ENCODE measurements around the gene FCER2. TPM values are rescaled to one million over a fixed set of nuclear protein-coding genes. Genes with fewer than 3 reads are reported as not detected.

The FCER2 gene
- total RNA-seq, 1 donor from 2014 or later, result 0.58 TPM

DNA sequence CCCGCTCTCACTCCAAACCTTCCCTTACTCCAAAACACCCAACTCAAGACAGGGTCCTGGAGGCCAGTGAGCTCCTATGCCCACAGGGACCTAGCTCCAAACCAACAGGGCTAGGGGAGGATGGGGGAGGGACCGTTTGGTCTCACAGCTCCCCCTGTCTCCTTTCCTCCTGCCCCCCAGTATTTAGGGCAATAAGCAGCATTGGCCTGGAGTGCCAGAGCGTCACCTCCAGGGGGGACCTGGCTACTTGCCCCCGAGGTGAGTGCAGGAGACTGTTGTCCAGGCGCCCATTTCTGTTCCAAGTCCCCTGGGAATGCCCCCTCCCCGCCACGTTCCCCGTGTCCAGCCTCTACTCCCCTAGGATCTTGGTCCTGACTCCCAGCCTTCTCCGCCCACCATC is 32.3 kb downstream of the FCER2 start:
- no peak overlapping the region for H3K27ac ChIP-seq
- TF ChIP-seq, protein P1, sequence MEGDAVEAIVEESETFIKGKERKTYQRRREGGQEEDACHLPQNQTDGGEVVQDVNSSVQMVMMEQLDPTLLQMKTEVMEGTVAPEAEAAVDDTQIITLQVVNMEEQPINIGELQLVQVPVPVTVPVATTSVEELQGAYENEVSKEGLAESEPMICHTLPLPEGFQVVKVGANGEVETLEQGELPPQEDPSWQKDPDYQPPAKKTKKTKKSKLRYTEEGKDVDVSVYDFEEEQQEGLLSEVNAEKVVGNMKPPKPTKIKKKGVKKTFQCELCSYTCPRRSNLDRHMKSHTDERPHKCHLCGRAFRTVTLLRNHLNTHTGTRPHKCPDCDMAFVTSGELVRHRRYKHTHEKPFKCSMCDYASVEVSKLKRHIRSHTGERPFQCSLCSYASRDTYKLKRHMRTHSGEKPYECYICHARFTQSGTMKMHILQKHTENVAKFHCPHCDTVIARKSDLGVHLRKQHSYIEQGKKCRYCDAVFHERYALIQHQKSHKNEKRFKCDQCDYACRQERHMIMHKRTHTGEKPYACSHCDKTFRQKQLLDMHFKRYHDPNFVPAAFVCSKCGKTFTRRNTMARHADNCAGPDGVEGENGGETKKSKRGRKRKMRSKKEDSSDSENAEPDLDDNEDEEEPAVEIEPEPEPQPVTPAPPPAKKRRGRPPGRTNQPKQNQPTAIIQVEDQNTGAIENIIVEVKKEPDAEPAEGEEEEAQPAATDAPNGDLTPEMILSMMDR (IDR thresholded peaks at IDR 0.05), result no peak
- H3K4me1 ChIP-seq, result no peaks in the 10 kb centered on the region
- peaks cover 22% of the 10 kb centered on the region for H3K27me3 ChIP-seq
- no peak overlapping the region for H3K4me3 ChIP-seq
- no peaks in the 10 kb centered on the region for H3K9me3 ChIP-seq
- DNase-seq, result no peak
- ATAC-seq, result no peak
- H3K36me3 ChIP-seq, result no peaks in the 10 kb centered on the region
- intact Hi-C loops (cut with DNase I), result no loop called here

DNA sequence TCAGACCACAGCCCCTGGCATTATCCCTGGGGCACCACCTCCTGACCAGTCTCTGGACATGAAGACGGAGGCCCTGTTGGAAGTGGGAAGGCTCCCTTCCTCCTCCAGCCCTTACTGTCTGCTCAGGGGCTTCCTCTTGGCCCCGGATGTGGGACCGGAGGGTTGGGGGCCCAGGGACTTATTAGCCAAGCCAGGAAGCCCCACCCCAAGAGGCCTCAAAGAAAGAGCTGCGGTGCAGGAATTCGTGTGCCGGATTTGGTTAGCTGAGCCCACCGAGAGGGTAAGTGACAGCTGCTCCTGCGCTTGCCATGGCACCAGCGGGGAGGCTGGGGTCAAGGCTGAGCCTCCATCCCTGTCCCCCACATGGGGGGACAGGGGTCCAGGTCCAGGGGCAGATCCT is 33.1 kb downstream of the FCER2 start, which contains the start of gene RETN:
TSS of gene RETN (plus strand) at position 208 of the 400 bp plus-strand sequence. CDS start 278 bp downstream, outside the sequence.
- Histone ChIP-seq H3K4me1 (no peaks in the 10 kb centered on the region), H3K36me3 (no peaks in the 10 kb centered on the region), H3K27ac (no peak within 1 kb of the TSS), H3K9me3 (no peaks in the 10 kb centered on the region), H3K27me3 (peaks cover 22% of the 10 kb centered on the region), H3K4me3 (no peak within 1 kb of the TSS)
- ATAC-seq (peak; percentile 8), DNase-seq (no peak)
- TF ChIP-seq, protein P1 (IDR thresholded peaks at IDR 0.05), result no peak
- intact Hi-C loops (cut with DNase I), result no loop called here

DNA sequence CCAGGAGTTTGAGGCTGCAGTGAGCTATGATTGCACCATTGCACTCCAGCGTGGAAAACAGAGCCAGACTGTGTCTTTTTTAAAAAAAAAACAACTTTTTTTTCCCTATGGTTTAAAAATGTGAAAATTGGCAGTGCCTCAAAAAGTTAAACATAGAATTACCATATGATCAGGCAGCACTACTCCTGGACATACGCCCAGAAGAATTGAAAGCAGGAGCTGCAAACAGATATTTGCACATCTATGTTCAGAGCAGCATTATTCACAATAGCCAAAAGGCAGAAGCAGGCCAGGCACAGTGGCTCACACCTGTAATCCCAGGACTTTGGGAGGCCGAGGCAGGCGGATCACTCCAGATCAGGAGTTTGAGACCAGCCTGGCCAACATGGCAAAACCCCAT is 36.9 kb downstream of the FCER2 start:
- intact Hi-C loops (cut with DNase I), result no loop called here
- Histone ChIP-seq H3K27ac (no peak overlapping the region), H3K36me3 (no peaks in the 10 kb centered on the region), H3K27me3 (peaks cover 13% of the 10 kb centered on the region), H3K4me1 (no peaks in the 10 kb centered on the region), H3K4me3 (no peak overlapping the region), H3K9me3 (no peaks in the 10 kb centered on the region)
- TF ChIP-seq, protein P1 (IDR thresholded peaks at IDR 0.05), result no peak
- ATAC-seq (no peak), DNase-seq (no peak)

DNA sequence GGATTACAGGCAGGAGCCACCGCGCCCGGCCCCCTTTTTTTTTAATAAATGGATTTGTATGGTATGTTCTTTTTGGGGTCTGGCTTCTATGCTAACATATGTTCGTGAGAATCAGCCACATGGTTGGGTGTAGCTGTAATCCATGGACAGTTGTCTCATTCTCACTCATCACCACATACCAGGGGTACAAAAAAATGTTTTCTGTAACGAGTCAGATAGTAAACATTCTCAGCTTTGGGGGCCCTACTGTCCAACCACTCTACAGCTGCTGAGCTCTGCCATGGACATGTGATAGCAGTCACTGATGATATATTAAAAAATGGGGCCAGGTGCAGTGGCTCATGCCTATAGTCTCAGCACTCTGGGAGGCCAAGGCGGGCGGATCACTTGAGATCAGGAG is 38.2 kb downstream of the FCER2 start:
- Histone ChIP-seq H3K4me3 (no peak overlapping the region), H3K27me3 (peaks cover 5% of the 10 kb centered on the region), H3K9me3 (no peaks in the 10 kb centered on the region), H3K27ac (no peak overlapping the region), H3K4me1 (no peaks in the 10 kb centered on the region), H3K36me3 (no peaks in the 10 kb centered on the region)
- TF ChIP-seq, protein P1 (IDR thresholded peaks at IDR 0.05), result no peak
- intact Hi-C loops (cut with DNase I), result no loop called here
- DNase-seq (no peak), ATAC-seq (no peak)

DNA sequence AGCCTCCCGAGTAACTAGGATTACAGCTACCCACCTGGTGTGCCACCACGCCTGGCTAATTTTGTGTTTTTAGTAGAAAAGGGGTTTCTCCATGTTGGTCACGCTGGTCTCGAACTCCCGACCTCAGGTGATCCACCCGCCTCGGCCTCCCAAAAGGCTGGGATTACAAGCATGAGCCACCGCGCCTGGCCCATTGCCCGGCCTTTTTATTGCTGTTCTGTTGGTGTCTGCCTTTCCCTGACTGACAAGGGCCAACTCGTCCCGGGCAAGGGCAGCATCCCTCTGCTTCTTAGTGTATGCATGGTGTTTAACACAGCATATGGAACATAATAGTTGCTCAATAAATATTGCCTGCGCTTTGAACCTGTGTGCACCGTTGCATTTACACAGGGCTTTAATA is 39.3 kb downstream of the FCER2 start:
- ATAC-seq (no peak), DNase-seq (no peak)
- Histone ChIP-seq H3K27me3 (peaks cover 5% of the 10 kb centered on the region), H3K9me3 (no peaks in the 10 kb centered on the region), H3K4me1 (peaks cover 7% of the 10 kb centered on the region), H3K27ac (no peak overlapping the region), H3K36me3 (no peaks in the 10 kb centered on the region), H3K4me3 (no peak overlapping the region)
- intact Hi-C loops (cut with DNase I), result no loop called here
- TF ChIP-seq, protein P1 (IDR thresholded peaks at IDR 0.05), result no peak
